KOPT-K1 (cell line): ENCODE measurements around the gene SLC40A1.

Experiments used
- H3K27ac ChIP-seq: fragments of 200-600 bp; sonication (generic); 2 replicates; pipeline ENCODE4 v1.5.1; 2016; ENCODE audit warnings: antibody characterized with exemption, mild to moderate bottlenecking, low read depth, low read length; ENCODE audit not compliant: poor library complexity, severe bottlenecking
- H3K36me3 ChIP-seq: fragments of 200-600 bp; sonication (generic); 2 replicates; pipeline ENCODE4 v1.5.1; 2017; ENCODE audit warnings: antibody characterized with exemption, mild to moderate bottlenecking, low read length, moderate library complexity; ENCODE audit not compliant: insufficient read depth
- H3K9me3 ChIP-seq: fragments of 200-600 bp; sonication (generic); 2 replicates; pipeline ENCODE4 v1.5.1; 2017; ENCODE audit warnings: antibody characterized with exemption, low read length, mild to moderate bottlenecking; ENCODE audit not compliant: insufficient read depth, poor library complexity, severe bottlenecking

The SLC40A1 gene

GRCh38 chr2:189580658-189581353 is at the start of gene SLC40A1:
SLC40A1 (minus strand) TSS chr2:189580786; CDS start chr2:189580460, 326 bp downstream.
- H3K9me3 ChIP-seq = no peaks in the 10 kb centered on the region
- H3K36me3 ChIP-seq = peaks cover 8% of the 10 kb centered on the region
- peak within 1 kb of the TSS; percentile 69 for H3K27ac ChIP-seq

GRCh38 chr2:189629531-189630453 is 49.2 kb upstream of the SLC40A1 start:
- H3K27ac ChIP-seq = no peak overlapping the region
- H3K36me3 ChIP-seq = no peaks in the 10 kb centered on the region

GRCh38 chr2:189628817-189629530 is 48.4 kb upstream of the SLC40A1 start:
- Histone ChIP-seq H3K36me3 (no peaks in the 10 kb centered on the region), H3K27ac (no peak overlapping the region), H3K9me3 (no peaks in the 10 kb centered on the region)

More at GRCh38 chr2:189629531-189630453, 49.2 kb upstream of the SLC40A1 start:
- no peaks in the 10 kb centered on the region for H3K9me3 ChIP-seq

GRCh38 chr2:189627789-189628188 is 47.2 kb upstream of the SLC40A1 start:
- no peaks in the 10 kb centered on the region for H3K36me3 ChIP-seq
- no peak overlapping the region for H3K27ac ChIP-seq
- H3K9me3 ChIP-seq = no peaks in the 10 kb centered on the region

GRCh38 chr2:189625636-189626035 is 45.0 kb upstream of the SLC40A1 start:
- H3K27ac ChIP-seq = no peak overlapping the region
- H3K36me3 ChIP-seq = no peaks in the 10 kb centered on the region
- H3K9me3 ChIP-seq = no peaks in the 10 kb centered on the region

GRCh38 chr2:189624648-189625355 is 44.2 kb upstream of the SLC40A1 start:
- Histone ChIP-seq H3K36me3 (no peaks in the 10 kb centered on the region), H3K9me3 (no peaks in the 10 kb centered on the region), H3K27ac (no peak overlapping the region)

GRCh38 chr2:189623049-189623448 is 42.5 kb upstream of the SLC40A1 start:
- Histone ChIP-seq H3K36me3 (no peaks in the 10 kb centered on the region), H3K27ac (no peak overlapping the region), H3K9me3 (no peaks in the 10 kb centered on the region)

- Histone ChIP-seq H3K27ac (no peak overlapping the region), H3K36me3 (no peaks in the 10 kb centered on the region), H3K9me3 (no peaks in the 10 kb centered on the region)
These were observed 41.2 kb upstream of the SLC40A1 start for GRCh38 chr2:189621781-189622180.

GRCh38 chr2:189618197-189618596 is 37.6 kb upstream of the SLC40A1 start:
- H3K27ac ChIP-seq = no peak overlapping the region
- H3K9me3 ChIP-seq = no peaks in the 10 kb centered on the region
- H3K36me3 ChIP-seq = no peaks in the 10 kb centered on the region

- Histone ChIP-seq H3K36me3 (no peaks in the 10 kb centered on the region), H3K27ac (no peak overlapping the region), H3K9me3 (no peaks in the 10 kb centered on the region)
These were observed 34.0 kb upstream of the SLC40A1 start for GRCh38 chr2:189614585-189614984.

- H3K9me3 ChIP-seq = no peaks in the 10 kb centered on the region
- no peaks in the 10 kb centered on the region for H3K36me3 ChIP-seq
- no peak overlapping the region for H3K27ac ChIP-seq
These were observed 33.2 kb upstream of the SLC40A1 start for GRCh38 chr2:189613650-189614420.

- H3K27ac ChIP-seq = no peak overlapping the region
These were observed 32.6 kb upstream of the SLC40A1 start for GRCh38 chr2:189613077-189613636.

GRCh38 chr2:189610700-189611099 is 30.1 kb upstream of the SLC40A1 start:
- Histone ChIP-seq H3K9me3 (no peaks in the 10 kb centered on the region), H3K27ac (no peak overlapping the region), H3K36me3 (no peaks in the 10 kb centered on the region)

More at GRCh38 chr2:189613077-189613636, 32.6 kb upstream of the SLC40A1 start:
- Histone ChIP-seq H3K36me3 (no peaks in the 10 kb centered on the region), H3K9me3 (no peaks in the 10 kb centered on the region)

- H3K36me3 ChIP-seq = no peaks in the 10 kb centered on the region
- H3K9me3 ChIP-seq = no peaks in the 10 kb centered on the region
- no peak overlapping the region for H3K27ac ChIP-seq
These were observed 29.3 kb upstream of the SLC40A1 start for GRCh38 chr2:189609853-189610252.
